DMS114 treated with DMSO at 0.1 percent for 48 hours (cell line): ENCODE results near the gene MMP17.

Experiments
- DNase-seq: peaks from one replicate; lab custom pipeline; 2025; ENCODE audit not compliant: unreplicated experiment; lab: John Stamatoyannopoulos, UW

MMP17 gene

DNA sequence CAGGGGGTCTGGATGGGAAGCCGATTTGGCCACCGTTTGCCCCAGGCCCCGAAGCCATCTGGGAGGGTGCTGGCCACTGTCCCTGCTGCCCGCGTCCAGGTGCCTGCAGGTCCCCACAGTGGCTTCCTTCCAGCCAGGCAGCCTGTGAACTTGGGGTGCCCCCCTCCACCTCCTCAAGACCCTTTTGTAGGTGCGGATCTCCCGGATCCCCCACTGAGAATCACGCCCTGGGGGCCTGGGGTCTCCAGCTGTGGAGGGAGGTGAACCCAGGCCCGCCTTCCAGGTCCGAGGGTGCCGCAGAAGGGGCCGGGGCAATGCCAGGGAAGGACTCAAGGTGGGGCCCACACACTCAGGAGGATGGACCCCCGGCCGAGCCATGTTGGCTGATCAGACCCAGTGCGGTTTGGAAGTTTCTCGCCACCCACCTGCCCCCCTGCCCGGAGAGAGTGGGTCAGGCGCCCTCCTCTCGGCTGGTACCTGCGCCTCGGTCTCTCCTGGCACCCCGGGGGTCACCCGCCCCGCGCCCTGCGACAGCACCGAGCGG, 1.7 kb downstream of the MMP17 start:
- DNase-seq = no peak

DNA sequence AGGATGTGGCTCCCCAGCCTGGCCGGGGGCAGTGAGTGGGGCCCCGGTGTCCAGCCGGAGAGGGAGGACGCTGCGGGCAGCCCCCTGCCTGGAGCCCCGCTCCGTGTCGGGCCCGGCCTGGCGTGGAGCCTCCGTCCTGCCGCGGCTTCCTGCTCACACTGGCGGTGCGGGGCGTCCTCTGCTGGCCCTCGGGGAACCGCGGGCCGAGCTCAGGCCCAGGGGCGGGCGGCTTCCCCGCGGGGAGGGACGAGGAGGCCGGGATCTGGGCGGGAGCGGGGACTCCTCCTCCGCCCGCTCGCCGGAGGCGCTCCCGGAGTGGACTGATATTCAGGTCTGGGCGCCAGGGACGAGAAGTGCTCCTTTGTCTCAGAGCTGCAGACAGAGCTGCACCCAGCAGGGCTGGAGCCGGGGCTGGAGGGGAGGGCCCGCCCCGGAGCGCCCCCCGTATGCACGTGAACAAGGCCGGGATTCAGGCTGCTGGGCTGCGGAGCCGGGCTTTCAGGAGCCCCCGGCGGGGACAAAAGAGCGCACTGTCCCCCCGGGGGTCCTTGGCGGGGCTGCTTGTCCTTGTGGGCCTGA, 2.2 kb downstream of the MMP17 start:
- DNase-seq = peak; percentile 66

GRCh38 chr12:131830914-131831571, 2.9 kb downstream of the MMP17 start:
- DNase-seq = no peak

- DNase-seq = peak; percentile 40
These were observed 3.4 kb downstream of the MMP17 start for GRCh38 chr12:131831635-131832041.

GRCh38 chr12:131832321-131833231, 4.4 kb downstream of the MMP17 start:
- peak; percentile 31 for DNase-seq

DNA sequence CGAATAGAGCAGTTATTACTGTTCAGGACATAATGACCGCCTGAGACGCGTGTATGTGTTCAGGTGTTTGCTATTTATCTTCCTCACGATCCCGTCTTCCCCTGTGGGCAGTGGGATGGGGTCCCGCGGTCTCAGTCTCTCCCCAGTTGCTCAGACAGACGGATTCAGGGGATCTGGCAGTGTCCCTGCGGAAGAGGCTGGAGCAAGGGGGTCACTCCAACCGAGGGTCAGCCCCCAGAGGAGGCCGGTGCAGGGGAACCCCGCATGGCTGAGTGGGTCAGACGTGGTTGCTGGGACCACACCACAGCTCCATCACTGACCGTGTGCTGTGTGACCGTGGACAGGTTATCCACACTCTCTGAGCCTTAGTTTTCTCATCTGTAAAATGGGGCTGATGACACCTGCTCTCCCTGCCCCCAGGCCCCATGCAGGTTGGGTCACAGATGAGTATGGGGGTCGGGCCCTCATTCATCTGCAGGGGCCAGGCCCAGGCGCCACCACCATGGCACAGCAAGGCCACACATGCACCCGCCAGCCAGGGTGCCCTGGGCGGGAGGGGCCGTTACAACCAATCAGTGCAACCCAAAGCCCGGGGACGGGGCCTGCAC, 5.2 kb downstream of the MMP17 start:
- no peak for DNase-seq

GRCh38 chr12:131833896-131834641, 5.9 kb downstream of the MMP17 start:
- DNase-seq = peak; percentile 22

GRCh38 chr12:131834798-131835615, 6.8 kb downstream of the MMP17 start:
- DNase-seq = no peak

GRCh38 chr12:131835616-131836171, 7.5 kb downstream of the MMP17 start:
- DNase-seq = no peak

DNA sequence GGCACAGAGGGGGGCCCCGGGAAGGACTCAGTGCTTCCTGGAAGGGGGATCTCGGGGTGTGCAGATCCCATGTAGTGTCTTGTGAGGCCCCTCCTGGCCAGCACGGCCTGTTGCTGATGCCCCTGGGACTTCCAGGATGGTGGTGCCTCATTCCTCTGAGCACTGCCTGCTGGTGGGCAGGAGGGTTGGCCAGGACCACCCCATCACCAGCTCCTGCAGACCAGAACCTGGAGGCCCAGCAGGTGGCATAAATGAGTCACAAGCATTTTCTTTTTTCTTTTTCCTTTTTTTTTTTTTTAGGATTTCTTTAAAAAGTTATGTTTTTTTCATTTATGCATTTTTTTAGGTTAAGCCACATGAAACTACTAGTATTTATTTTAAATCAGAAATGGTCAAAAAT, 8.0 kb downstream of the MMP17 start:
- no peak for DNase-seq

DNA sequence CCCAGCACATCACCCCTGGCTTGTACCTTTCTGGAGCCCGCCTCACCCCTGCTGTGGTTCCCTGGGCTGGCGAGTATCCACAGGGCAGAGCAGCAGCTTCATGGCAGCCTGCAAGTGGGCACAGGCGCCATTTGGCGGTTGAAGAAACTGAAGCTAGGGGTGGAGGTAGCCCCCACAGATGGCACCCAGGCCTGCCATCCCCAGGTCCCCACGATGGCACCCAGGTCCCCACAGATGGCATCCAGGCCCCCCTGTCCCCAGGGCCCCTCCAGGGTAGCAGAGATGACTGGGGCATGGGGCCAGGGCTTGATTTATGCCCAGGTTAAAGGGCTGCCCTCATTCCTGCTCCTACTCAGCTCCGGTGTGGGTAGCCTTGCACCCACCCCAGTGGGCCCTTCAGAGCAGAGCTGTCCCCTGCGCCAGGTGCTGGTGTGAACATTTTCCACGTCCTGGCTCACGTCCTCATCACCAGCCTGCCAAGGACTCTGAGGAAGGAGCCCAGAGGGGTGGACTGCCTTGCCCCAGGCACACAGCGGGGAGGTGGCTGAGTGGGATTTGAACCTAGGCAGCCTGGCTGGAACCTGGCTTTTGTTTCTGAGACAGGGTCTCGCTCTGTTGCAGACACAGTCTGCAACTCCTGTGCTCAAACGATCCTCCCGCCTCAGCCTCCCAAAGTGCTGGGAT, 8.7 kb downstream of the MMP17 start:
- no peak for DNase-seq

- DNase-seq = no peak
These were observed 12.6 kb downstream of the MMP17 start for GRCh38 chr12:131840643-131841416.

DNA sequence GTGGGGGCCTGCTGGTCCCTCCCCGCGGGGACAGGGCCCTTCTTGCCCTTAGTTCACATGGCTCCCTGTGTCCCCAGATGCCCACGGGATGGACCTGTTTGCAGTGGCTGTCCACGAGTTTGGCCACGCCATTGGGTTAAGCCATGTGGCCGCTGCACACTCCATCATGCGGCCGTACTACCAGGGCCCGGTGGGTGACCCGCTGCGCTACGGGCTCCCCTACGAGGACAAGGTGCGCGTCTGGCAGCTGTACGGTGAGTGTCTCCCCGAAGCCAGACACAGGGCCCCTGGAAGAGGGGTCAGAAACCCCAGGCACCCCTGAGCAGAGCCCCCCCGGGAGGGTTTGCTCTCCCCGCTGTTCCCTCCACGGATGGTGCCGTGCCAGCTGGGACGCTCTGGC, 13.4 kb downstream of the MMP17 start:
- no peak for DNase-seq

DNA sequence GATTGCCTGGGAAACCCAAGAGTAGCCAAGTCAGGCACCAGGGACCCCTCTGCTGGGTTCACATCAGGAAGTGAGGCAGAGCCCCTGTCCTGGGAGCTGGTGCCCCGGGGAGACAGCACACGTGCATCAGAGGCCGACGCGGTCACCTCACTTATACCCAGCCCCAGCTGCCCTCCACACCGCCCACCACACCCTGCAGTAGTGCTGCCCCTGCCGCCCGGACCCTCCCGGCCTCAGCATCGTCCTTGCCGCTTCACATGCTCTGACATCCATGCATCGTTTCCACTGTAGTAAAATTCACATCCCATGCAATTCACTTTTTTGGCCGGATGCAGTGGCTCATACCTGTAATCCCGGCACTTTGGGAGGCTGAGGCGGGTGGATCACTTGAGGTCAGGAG, 14.0 kb downstream of the MMP17 start:
- DNase-seq = no peak

- DNase-seq = no peak
These were observed 15.3 kb downstream of the MMP17 start for GRCh38 chr12:131843527-131843926.

GRCh38 chr12:131844140-131844539, 15.9 kb downstream of the MMP17 start:
- DNase-seq = no peak

DNA sequence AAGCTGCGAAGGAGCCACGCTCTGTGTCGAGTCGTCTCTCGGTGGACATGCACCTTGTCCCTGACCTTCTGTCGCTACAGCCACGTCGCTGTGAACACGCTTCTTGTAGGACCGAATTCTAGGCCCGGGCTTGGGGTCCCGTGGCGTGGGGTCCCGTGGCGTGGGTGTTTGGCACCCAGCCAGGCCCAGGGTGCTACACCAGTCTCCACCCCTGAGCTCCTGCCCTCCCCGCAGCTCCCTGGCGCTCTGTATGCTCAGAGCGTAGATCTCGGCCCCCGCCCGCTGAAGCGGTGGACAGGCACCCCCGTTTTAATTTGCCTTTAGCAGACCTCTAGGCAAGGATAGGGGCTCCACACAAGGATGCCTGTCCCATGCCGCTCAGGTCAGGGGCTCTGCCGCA, 16.5 kb downstream of the MMP17 start:
- DNase-seq = no peak

DNA sequence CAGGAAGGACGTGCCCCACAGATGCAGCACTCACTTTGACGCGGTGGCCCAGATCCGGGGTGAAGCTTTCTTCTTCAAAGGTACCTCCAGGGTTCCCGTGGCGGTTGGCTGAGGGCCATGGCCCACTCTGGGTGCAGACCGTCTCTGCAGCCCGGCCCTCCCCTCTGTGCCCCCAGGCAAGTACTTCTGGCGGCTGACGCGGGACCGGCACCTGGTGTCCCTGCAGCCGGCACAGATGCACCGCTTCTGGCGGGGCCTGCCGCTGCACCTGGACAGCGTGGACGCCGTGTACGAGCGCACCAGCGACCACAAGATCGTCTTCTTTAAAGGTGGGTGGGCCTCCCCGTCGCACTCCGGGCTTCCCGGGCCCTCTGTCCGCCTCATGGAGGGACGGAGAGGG, 16.9 kb downstream of the MMP17 start:
- no peak for DNase-seq
